ENCODE results near the gene WDR6. TPM values are rescaled to one million over a fixed set of nuclear protein-coding genes. Genes with fewer than 3 reads are reported as not detected.

The WDR6 gene
- total and polyA plus RNA-seq, 9 of the 15 experiments (the other 6 are each of a cell fraction or from before 2014, with no cell fraction given) = 8.9 to 90.6 (median 44.7) TPM

DNA sequence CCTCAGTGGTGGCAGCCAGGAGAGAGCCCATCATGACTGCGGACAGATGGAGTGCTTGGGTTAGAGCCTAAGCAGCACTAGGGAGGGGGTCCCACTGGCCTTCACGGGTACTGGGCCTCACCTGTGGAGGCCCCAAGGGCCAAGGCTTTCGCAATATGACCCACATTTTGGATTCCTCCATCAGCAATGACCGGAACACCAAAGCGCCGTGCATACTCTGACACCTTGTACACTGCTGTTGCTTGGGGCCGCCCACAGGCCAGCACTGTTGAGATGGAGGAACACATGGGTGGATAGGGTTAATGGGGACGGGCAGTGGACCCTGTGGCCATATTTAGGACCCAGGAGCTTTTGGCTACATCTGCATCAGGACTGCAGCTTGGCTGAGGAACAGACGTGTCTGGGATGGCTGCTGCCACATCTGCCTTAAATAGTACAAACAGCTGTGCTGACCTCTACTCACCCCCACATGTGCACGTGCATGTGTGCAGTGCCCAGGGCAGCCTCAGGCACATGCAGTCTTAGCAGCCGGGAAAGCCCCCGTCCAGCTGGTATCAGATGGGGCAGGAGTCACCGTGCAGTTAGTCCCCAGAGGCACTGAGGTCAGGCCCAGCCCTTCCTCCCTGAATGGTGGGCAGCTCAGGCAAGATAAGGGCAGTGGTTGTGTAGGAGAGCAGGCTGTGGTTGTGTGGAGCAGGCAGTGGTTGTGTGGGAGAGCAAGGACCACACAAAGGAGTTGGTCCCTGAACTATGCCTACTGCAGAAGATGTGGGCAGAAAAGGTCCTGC is 18.0 kb downstream of the WDR6 start (continued):
- TF ChIP-seq KDM1A (IDR thresholded peaks at IDR 0.05) (0 out of 4 replicates have a peak, but pooled peaks of 1 of the 2 experiments have one; percentile 37), GATA2 (CRISPR knock-in tag; IDR thresholded peaks at IDR 0.05) (0 out of 2 replicates have a peak, but pooled peaks have one; percentile 24), HDAC2 (IDR thresholded peaks at IDR 0.05) (no peak), BCOR (IDR thresholded peaks at IDR 0.05) (no peak), ARID1B (IDR thresholded peaks at IDR 0.05) (0 out of 2 replicates have a peak, but pooled peaks have one; percentile 17), CHCHD3 (CRISPR knock-in tag; IDR thresholded peaks at IDR 0.05) (no peak), TEAD4 (IDR thresholded peaks at IDR 0.05; ENCODE audit: low read length) (peak; percentile 33; the same call in 1 of the 2 replicates), TEAD4 (CRISPR knock-in tag; IDR thresholded peaks at IDR 0.05; ENCODE audit: borderline replicate concordance) (no peak), RBM34 (IDR thresholded peaks at IDR 0.05; ENCODE audit: borderline replicate concordance, insufficient read depth, low read length) (no peak), TCF3 (CRISPR knock-in tag; IDR thresholded peaks at IDR 0.05) (peak; percentile 61), ELF4 (CRISPR knock-in tag; IDR thresholded peaks at IDR 0.05) (0 out of 2 replicates have a peak, but pooled peaks have one; percentile 31), SNRNP70 (optimal IDR thresholded peaks at IDR 0.05; ENCODE audit: low read depth, low read length) (no peak), ZNF263 (CRISPR knock-in tag; IDR thresholded peaks at IDR 0.05; ENCODE audit: borderline replicate concordance) (no peak), GABPB2 (CRISPR knock-in tag; conservative IDR thresholded peaks at IDR 0.05) (no peak), CHD2 (IDR thresholded peaks at IDR 0.05; ENCODE audit: low read depth, low read length) (no peak), ZBTB1 (CRISPR knock-in tag; IDR thresholded peaks at IDR 0.05; ENCODE audit: borderline replicate concordance, low read depth) (peak; percentile 93), HNRNPLL (IDR thresholded peaks at IDR 0.05; ENCODE audit: low read depth, low read length, poor library complexity, severe bottlenecking) (no peak)
- TF ChIP-seq, protein P1, sequence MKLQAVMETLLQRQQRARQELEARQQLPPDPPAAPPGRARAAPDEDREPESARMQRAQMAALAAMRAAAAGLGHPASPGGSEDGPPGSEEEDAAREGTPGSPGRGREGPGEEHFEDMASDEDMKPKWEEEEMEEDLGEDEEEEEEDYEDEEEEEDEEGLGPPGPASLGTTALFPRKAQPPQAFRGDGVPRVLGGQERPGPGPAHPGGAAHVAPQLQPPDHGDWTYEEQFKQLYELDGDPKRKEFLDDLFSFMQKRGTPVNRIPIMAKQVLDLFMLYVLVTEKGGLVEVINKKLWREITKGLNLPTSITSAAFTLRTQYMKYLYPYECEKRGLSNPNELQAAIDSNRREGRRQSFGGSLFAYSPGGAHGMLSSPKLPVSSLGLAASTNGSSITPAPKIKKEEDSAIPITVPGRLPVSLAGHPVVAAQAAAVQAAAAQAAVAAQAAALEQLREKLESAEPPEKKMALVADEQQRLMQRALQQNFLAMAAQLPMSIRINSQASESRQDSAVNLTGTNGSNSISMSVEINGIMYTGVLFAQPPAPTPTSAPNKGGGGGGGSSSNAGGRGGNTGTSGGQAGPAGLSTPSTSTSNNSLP (IDR thresholded peaks at IDR 0.05; ENCODE audit: borderline replicate concordance, low read depth, low read length) = no peak
- TF ChIP-seq, protein P2, sequence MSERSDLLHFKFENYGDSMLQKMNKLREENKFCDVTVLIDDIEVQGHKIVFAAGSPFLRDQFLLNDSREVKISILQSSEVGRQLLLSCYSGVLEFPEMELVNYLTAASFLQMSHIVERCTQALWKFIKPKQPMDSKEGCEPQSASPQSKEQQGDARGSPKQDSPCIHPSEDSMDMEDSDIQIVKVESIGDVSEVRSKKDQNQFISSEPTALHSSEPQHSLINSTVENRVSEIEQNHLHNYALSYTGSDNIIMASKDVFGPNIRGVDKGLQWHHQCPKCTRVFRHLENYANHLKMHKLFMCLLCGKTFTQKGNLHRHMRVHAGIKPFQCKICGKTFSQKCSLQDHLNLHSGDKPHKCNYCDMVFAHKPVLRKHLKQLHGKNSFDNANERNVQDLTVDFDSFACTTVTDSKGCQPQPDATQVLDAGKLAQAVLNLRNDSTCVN (CRISPR knock-in tag; IDR thresholded peaks at IDR 0.05) = 0 out of 2 replicates have a peak, but pooled peaks have one; percentile 5
- TF ChIP-seq, protein P3, sequence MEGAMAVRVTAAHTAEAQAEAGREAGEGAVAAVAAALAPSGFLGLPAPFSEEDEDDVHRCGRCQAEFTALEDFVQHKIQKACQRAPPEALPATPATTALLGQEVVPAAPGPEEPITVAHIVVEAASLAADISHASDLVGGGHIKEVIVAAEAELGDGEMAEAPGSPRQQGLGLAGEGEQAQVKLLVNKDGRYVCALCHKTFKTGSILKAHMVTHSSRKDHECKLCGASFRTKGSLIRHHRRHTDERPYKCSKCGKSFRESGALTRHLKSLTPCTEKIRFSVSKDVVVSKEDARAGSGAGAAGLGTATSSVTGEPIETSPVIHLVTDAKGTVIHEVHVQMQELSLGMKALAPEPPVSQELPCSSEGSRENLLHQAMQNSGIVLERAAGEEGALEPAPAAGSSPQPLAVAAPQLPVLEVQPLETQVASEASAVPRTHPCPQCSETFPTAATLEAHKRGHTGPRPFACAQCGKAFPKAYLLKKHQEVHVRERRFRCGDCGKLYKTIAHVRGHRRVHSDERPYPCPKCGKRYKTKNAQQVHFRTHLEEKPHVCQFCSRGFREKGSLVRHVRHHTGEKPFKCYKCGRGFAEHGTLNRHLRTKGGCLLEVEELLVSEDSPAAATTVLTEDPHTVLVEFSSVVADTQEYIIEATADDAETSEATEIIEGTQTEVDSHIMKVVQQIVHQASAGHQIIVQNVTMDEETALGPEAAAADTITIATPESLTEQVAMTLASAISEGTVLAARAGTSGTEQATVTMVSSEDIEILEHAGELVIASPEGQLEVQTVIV (CRISPR knock-in tag; IDR thresholded peaks at IDR 0.05; ENCODE audit: borderline replicate concordance) = no peak
- TF ChIP-seq, protein P4, sequence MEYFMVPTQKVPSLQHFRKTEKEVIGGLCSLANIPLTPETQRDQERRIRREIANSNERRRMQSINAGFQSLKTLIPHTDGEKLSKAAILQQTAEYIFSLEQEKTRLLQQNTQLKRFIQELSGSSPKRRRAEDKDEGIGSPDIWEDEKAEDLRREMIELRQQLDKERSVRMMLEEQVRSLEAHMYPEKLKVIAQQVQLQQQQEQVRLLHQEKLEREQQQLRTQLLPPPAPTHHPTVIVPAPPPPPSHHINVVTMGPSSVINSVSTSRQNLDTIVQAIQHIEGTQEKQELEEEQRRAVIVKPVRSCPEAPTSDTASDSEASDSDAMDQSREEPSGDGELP (CRISPR knock-in tag; IDR thresholded peaks at IDR 0.05; ENCODE audit: borderline replicate concordance) = peak; percentile 84
